WI38 (cell line): Measurements from ENCODE around the gene MRTFA.

ENCODE experiments used
- H3K4me3 ChIP-seq: 2 replicates; pipeline ENCODE4 v1.5.1; 2011; ENCODE audit warnings: low read depth, mild to moderate bottlenecking, control low read depth, low read length
- CTCF ChIP-seq: IDR thresholded peaks from 2 replicates; pipeline ENCODE4 v1.5.1; 2012; ENCODE audit warnings: low read depth, mild to moderate bottlenecking, control low read depth, low read length

The MRTFA gene

GRCh38 chr22:40466976-40467375 lies 169.5 kb downstream of the MRTFA start:
- H3K4me3 ChIP-seq: no peak overlapping the region
- no peak for TF ChIP-seq CTCF

GRCh38 chr22:40463683-40464082 lies 172.8 kb downstream of the MRTFA start:
- no peak for TF ChIP-seq CTCF
- H3K4me3 ChIP-seq: no peak overlapping the region

- H3K4me3 ChIP-seq: no peak overlapping the region
- no peak for TF ChIP-seq CTCF
Observed at GRCh38 chr22:40463017-40463631, 173.4 kb downstream of the MRTFA start.

- no peak for TF ChIP-seq CTCF
- no peak overlapping the region for H3K4me3 ChIP-seq
Observed at GRCh38 chr22:40462195-40462984, 174.1 kb downstream of the MRTFA start.

GRCh38 chr22:40453671-40454070 lies 182.8 kb downstream of the MRTFA start:
- no peak for TF ChIP-seq CTCF
- H3K4me3 ChIP-seq: no peak overlapping the region

- no peak for TF ChIP-seq CTCF
- no peak overlapping the region for H3K4me3 ChIP-seq
Observed at GRCh38 chr22:40452730-40453487, 183.6 kb downstream of the MRTFA start.

GRCh38 chr22:40451210-40451609 lies 185.3 kb downstream of the MRTFA start:
- no peak for TF ChIP-seq CTCF
- H3K4me3 ChIP-seq: no peak overlapping the region
